Retina (tissue), 1 donor: ENCODE results near the gene OR1D5.
"Not testable (repeated sequence)": the region's sequence is repeated elsewhere in the genome, so short reads cannot be mapped to it uniquely, and the experiment has no call there.

Experiments
- DNase-seq: peaks from one replicate; pipeline ENCODE4 v3.0.0-alpha.2; 2016

The OR1D5 gene

DNA sequence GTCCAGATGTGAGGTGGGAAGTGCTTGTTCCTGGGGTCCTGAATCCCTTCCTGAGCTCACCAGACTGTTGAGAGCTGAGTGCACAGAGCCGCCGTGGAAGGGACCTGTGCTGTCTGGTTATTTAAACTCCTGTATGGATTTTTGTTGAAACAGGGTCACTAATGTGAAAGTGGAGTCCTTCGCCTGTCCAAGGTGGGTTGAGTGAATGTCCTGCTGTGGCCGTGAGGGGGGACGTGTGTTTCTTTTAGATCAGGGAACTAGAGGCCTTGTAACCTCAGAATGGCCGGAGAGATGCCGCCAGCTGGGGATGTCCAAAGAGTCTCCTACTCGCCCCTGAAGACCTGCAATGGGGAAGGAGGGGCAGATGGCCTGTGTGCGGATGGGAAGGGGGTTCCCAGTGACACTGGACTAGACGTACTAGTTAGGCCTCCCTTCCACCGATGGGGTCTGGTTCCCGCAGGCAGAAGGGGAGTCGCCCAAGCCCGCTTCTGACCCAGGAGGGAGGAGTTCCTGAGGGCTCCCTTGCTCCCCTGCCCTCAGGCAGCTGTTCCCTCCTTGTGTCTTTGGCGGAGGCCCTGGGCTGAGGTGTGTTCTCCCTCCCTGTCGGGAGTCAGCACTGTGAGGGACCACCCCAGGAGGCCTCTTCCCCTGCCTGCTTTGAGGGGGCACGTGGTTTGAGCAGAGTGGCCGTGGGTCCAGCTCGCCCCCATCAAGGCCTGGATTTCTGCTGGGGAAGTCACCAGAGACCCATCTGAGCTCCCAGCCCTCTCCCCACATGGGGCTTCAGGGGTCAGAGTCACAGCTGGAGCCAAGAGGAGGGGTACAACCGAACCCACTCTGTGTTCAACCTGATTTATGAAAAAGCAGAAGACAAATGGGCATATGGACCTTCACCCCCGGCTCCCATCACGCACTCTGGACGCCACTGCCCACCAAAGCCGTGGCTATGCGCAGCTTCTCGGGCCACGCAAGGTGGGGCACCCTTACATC is 30.9 kb downstream of the OR1D5 start:
- no peak for DNase-seq

DNA sequence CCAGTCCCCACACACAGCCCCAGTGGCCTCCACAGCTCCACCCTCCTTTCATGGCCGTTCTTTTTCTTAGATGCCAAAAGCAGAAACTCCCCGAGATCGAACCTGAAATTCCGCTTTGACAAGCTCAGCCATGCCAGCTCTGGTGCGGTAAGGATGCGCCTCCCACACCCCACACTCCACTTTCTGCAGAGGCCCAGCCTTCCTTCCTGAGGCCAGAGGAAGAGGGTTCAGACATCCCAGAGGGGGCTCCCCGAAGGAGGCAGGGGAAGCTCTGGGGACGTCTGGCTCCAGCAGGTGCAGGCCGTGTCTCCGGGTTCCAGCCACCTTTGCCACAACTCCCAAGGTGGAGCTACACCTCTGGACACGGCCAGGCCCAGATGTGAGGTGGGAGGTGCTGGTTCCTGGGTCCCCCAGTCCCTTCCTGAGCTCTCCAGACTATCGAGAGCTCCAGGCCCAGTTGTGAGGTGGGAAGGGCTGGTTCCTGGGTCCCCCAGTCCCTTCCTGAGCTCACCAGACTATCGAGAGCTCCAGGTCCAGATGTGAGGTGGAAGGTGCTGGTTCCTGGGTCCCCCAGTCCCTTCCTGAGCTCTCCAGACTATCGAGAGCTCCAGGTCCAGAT is 32.4 kb downstream of the OR1D5 start:
- not testable (repeated sequence) for DNase-seq

DNA sequence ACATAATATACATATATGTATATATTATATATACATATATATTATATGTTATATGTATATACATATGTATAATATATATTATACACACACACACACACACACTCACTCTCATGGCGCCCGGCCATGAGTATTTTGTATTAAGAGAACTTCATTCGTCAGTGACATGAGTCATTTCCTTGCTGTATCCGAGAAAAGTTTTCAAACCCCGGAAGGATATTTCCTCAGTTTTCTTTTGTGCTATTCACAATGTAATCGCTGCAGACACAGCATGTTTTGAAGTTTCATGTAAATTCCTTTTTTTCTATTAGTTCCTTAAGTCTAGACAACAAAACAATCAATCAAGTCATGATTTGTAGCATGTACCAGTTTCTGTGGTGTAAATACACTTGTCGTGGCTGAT is 33.3 kb downstream of the OR1D5 start:
- no peak for DNase-seq

DNA sequence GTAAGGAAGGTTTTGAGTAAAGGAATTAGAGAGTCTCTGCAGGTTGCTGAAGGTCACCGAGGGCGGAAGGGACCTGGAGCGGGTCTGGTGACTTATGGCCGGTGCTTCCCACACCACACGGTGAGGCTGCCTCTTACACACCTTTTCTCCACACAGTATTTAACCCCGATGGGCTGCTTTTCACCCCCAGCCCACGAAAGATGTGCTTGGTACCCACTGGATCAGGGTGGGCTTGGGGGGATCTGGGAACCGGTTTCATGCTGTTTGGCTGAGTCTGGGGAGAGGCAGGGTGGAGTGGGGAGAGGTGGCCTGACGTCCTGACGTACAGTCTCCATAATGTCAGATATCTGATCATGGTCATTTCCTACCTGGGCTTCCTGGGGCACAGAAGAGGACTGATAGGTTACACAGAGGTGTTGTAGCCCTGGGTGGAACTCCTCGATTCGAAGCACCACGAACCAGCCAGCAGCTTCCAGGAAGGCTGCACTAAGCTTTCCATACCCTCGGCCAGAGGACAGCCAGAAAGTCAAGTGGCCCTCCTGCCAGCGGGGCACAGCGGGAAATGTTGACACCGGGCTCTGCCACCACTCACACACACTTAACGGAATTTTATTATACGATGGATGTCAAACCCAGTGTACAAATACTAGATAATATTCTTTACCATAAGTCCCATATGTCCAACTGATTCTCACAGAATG is 34.0 kb downstream of the OR1D5 start:
- DNase-seq, result no peak

DNA sequence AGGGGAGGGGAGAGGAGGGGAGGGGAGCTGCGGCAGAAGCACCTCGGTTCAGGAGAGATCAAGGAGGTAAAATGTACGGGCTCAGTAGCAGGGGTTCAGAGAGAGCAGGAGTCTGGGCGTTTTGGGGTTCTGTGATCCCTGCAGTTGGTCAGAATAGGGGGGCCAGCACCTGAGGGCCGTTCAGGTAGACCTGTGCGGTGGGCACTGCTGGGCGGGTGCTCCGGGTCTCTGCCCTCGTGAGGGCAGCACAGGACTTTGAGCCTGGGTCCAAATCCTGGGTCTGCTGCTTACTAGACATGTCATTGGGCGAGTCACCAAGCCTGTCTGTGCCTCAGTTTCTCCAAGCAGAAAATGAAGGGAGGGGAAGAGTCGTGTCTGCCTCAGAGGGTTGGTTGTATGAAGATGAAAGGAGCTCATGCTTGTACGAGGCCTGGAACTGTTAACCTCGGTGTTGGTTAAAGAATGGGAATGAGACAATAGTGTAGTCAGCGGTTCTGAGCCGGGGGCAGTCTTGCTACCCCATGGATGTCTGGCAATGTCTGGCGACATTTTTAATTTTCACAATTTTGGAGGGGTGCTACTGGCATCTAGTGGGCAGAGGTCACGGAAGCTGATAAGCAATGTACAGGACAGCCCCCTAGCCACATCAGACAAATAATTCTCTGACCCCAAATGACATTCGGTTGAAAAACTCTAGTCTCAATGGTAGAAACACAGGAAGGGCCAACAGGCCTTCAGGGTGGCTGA is 35.4 kb downstream of the OR1D5 start:
- DNase-seq, result no peak

DNA sequence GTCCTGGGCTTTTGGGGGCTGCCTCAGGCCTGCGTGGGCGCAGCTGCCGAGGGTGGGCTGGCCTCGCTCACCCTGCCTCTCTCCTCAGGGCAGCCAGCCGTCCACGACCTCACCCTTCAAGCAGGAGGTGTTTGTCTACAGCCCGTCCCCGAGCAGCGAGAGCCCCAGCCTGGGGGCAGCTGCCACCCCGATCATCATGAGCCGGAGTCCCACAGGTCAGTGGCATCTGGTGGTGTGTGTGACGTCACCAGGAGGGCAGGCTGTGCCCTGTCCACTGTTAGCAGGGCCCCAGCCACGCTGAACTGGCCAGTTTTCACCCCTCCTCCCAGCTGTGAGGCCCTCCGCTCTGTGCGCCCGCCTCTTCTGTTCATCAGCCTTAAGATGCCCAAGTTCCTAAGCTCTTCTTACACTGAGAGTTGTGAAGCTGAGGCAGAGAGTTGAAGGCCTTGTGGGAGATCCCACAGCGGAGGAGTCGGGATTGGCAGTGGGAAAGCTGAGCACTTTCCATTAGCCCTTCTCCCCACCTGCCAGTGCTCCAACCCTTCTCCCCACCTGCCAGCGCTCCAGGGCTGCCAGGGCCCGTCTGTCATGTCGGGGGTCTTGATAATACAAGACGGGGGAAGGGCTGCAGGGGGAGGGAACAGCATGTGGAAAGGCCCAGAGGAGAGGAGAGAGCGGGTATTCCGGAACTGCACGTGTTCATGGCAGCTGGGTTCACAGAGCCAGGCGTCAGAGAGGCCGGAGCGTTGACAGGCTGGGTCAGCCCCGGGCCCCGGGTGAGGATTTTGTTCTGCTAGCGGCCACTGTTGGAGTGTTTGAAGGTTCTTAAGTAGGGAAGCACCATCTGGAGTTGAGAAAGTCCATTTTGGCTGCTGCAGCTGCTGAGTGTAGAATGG is 36.3 kb downstream of the OR1D5 start:
- peak; percentile 54 for DNase-seq

DNA sequence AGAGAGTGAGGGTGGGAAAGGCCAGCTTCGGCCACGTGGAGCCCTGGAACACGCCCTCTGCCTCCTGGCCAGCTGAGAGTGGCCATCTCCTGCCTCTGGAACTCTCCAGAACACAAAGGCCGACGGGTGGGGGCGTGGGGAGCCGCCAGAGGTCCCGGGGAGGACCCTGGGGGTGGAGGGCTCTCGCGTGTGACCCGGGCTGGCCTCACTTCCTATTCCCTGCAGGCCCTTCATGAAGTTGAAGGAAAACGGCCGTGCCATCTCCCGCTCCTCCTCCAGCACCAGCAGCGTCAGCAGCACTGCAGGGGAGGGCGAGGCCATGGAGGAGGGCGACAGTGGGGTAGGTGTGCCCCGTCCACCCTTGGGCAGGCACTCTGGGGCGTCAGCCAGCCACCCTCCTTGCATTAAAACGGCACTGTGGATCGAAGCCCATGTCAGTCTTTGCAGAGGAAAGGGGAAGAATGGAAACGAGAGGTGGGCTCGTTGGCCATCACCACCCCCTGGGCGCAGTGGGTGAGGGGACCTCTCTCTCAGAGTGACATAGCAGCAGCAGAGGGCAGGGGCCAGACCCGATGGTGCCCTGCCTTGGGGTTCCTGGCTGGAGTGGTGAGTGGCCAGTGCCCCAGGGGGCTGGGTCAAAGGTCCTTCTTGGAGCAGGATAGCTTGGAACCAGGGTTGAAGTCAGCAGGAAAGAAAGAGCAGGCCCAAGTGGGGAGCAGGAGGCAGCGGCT is 37.1 kb downstream of the OR1D5 start:
- no peak for DNase-seq

DNA sequence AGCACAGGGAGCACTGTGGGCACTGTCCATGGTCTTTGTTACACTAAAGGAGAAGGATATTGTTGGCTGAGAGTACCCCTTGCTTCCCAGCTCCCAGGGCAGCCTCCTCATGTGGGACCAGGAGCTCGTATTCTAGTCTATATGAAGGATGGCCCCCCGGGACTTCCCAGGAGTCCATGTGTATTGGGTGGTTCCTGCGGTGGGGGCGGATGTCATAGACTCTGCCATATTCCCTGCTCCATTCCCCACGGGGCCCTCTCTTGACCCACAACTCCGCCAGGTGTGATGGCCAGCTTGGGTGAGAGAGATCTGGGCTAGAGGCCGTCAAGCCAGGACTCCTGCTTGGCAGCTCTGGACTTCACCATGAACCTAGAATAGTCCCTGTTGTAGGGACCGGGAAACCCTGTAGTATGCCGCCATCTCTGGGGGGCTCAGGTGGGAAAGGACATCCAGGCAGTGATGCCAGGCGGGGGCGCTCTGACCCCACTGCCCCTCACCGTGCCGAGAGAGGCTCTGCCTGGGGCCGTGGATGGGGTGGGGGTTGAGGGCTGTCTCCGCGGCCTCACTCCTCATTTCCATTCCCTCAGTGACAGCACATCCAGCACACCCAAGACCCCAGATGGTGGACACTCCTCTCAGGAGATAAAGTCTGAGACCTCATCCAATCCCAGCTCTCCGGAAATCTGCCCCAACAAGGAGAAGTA is 37.8 kb downstream of the OR1D5 start:
- no peak for DNase-seq

DNA sequence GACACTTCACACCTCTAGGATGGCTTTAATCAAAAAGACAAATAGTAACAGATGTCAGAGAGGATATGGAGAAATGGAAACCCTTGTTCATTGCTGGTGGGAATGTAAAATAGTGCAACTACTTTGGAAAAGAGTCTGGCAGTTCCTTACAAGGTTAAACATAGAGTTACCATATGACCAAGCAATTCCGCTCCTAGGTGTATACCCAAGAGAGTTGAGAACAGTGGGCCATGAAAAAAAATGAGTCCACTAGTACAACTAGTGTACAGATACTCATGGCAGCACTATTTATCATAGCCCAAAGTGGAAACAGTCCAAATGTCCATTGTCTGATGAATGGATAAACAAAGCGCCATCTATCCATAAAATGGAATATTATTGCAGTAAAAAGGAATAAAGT is 39.1 kb downstream of the OR1D5 start:
- DNase-seq, result no peak

DNA sequence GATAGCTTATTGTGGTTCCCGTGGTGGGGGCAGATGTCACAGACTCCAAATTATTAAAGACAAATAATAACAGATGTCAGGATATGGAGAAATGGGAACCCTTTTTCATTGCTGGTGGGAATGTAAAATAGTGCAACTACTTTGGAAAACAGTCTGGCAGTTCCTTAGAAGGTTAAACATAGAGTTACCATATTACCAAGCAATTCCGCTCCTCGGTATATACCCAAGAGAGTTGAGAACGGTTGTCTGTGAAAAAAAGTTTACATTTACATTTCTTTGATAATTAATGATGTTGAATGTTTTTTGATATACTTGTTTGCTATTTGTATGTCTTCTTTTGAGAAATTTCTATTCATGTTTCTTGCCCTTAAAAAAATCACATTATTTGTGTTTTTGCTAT is 41.2 kb downstream of the OR1D5 start:
- DNase-seq, result no peak

DNA sequence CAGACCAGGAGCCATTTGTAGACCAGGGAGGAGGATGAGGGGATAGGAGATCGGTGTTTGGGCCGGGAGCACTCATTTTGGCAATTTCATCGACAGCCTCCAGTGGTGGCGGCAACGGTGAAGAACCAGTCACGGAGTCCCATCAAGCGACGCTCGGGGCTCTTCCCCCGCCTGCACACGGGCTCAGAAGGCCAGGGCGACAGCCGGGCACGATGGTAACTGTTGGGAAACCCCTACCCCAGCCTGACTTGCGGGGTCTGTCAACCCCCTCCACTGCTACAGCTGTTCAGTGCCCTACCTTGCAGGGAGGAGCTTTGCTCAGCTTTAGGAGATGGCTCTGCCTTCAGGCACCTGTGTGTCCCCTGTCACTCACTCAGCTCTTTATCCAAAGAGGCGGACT is 43.0 kb downstream of the OR1D5 start:
- no peak for DNase-seq

DNA sequence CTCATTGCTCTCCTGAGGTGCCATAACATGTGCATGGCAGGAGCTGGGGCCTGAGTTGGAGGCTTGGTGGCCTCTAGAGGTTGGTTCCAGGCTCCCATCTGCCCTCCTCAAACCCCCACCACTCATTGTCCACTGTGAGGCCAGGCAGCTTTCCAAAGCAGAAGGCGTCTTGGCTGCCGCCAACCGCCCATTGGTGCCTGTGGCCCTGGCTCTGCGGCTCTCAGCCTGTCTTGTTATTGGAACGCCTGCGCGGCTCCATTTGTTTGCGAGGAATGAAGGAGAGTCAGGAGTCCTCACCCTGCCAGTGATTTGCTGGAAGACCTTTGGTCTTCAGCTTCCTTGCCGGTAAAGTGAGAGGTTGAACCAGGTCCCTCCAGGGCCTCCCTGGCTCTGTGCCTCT is 43.6 kb downstream of the OR1D5 start:
- no peak for DNase-seq

DNA sequence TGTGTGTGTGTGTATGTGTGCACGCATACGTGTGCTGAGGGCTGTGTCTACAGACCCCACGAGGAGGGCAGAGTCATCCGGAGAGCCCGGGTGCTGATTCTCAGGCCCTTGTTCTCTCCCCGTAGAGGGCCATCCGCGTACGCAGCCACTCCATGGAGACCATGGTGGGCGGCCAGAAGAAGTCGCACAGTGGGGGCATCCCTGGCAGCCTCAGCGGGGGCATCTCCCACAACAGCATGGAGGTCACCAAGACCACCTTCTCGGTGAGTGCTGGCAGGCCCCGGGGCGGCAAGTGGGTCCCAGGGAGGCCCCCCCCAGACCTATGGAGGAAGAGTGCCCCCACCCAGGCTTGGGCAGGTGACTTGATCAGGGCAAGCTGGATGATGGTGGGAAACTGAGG is 45.5 kb downstream of the OR1D5 start:
- DNase-seq, result no peak

DNA sequence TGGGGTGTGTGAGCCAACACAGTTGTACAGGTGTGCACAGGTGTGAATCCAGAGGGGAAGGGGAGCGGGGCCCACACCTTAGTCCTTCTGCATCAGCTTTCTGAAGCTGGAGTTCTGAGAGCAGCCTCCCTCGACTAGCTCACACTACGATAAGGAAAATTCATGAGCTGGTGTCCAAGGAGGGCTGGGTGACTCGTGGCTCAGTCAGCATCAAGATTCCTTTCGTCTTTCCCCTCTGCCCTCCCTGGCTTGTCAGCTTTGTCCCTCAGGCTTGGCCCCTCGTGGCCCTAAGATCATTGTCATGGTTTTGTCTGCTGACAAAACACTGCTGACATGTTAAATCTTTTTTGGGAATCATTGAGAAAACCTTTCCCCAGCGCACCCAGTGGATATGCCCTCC is 47.5 kb downstream of the OR1D5 start:
- no peak for DNase-seq

DNA sequence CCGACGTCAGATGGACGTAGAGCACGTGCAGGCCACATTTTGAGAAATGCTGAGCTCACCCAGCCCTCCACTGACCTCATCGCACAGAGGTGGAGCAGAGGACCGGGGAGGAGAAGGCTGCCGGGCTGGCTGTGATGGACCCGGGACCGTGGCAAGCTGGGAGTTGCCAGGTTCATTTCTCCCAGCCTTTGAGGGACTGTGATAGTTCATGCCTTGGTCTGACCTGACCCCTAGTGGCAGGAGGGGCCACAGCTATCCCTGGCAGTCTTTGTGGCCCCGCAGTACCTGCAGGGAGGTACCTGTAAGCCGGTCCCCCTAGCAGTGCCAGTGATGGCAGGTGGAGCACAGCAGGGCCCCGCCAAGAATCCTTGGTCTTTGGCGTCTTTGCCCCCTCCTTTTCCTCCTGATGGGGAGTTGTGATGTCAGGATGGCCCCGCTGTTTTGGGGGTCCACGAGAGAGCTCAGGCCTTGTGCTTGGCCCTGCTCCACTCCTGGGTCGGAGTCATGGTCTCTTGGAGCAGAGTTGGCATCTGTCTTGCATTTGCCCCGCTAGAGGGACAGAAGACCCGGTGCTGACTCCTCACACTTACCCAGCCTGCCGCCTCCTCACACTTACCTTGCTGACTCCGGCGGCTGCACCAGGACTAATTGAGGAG is 50.4 kb downstream of the OR1D5 start:
- DNase-seq, result peak; percentile 77
